Caco-2 (cell line): Measurements from ENCODE around the gene FBXO30. TPM values are rescaled to one million over a fixed set of nuclear protein-coding genes. Genes with fewer than 3 reads are reported as not detected.

Source experiments
- BruUV-seq: library from RNA; stranded (reverse); fragments of 400-500 nt; replicated peaks from 2 replicates; lab custom pipeline; 2021; lab: Mats Ljungman, UMichigan
- CTCF ChIA-PET: fragments of 300-600 bp; sonication (Branson Sonifier 250); formaldehyde crosslinking; loops from one replicate; lab custom pipeline; 2022; ENCODE audit warnings: antibody characterized with exemption; lab: Charles Lee
- POLR2A ChIA-PET: fragments of 300-600 bp; sonication (Branson Sonifier 250); formaldehyde crosslinking; loops from one replicate; lab custom pipeline; 2022; ENCODE audit warnings: antibody characterized with exemption; lab: Charles Lee
- DNase-seq, 2 experiments: peaks; one replicate each; pipeline versions ENCODE4 v3.0.0 to v3.0.0-alpha.2; 2020 to 2022
- H3K27me3 ChIP-seq: replicated peaks from 2 replicates; pipeline ENCODE4 v1.6.0; 2011; ENCODE audit warnings: low read length; ENCODE audit not compliant: control insufficient read depth, insufficient read depth
- H3K36me3 ChIP-seq: 2 replicates; pipeline ENCODE4 v1.5.1; 2011; ENCODE audit warnings: low read length; ENCODE audit not compliant: control insufficient read depth, insufficient read depth
- H3K4me1 ChIP-seq: fragments of 250-450 bp; sonication (Bioruptor Pico); 2 replicates; pipeline ENCODE4 v1.5.1; 2020; ENCODE audit warnings: mild to moderate bottlenecking
- H3K4me3 ChIP-seq: 2 replicates; pipeline ENCODE4 v1.5.1; 2011; ENCODE audit warnings: low read depth, mild to moderate bottlenecking, control low read depth, low read length
- H3K9me3 ChIP-seq: fragments of 250-450 bp; sonication (Bioruptor Pico); 2 replicates; pipeline ENCODE4 v1.5.1; 2020; ENCODE audit warnings: mild to moderate bottlenecking, moderate library complexity
- H3K27ac Mint-ChIP-seq: one replicate; pipeline ENCODE4 v1.8.0; 2022; ENCODE audit warnings: mixed read lengths; ENCODE audit not compliant: unreplicated experiment
- H3K27me3 Mint-ChIP-seq: one replicate; pipeline ENCODE4 v1.8.0; 2022; ENCODE audit warnings: mixed read lengths; ENCODE audit not compliant: insufficient read depth, unreplicated experiment
- H3K36me3 Mint-ChIP-seq: one replicate; pipeline ENCODE4 v1.8.0; 2022; ENCODE audit warnings: mild to moderate bottlenecking, mixed read lengths; ENCODE audit not compliant: insufficient read depth, unreplicated experiment
- H3K4me1 Mint-ChIP-seq: one replicate; pipeline ENCODE4 v1.8.0; 2022; ENCODE audit warnings: low read depth, mixed read lengths; ENCODE audit not compliant: unreplicated experiment
- H3K4me3 Mint-ChIP-seq: one replicate; pipeline ENCODE4 v1.8.0; 2022; ENCODE audit warnings: mild to moderate bottlenecking, moderate library complexity, mixed read lengths; ENCODE audit not compliant: unreplicated experiment
- H3K9me3 Mint-ChIP-seq: one replicate; pipeline ENCODE4 v1.8.0; 2022; ENCODE audit warnings: mixed read lengths; ENCODE audit not compliant: unreplicated experiment
- CTCF ChIP-seq, 2 experiments: fragments of 200-600 bp in 1 of 2; IDR thresholded peaks; 1 replicate in 1 of 2; 2 replicates in 1 of 2; pipeline versions ENCODE4 v1.5.1 to v1.8.0; 2011 to 2022; ENCODE audit warnings: antibody characterized with exemption in 1 of 2, control low read depth in 1 of 2, inconsistent platforms in 1 of 2, low read depth in 1 of 2, low read length in 1 of 2, mild to moderate bottlenecking in 1 of 2, moderate library complexity in 1 of 2; ENCODE audit not compliant: insufficient read depth in 1 of 2, severe bottlenecking in 1 of 2, unreplicated experiment in 1 of 2
- intact Hi-C: fragments of 100-400 bp; cut with micrococcal nuclease; formaldehyde crosslinking; loops from one replicate; pipeline ENCODE4 v1.10.0; 2022; ENCODE audit not compliant: unreplicated experiment
- total RNA-seq: library from RNA; stranded (reverse); gene quantifications from 2 replicates; pipeline ENCODE4 v1.2.3, GENCODE V29; 2022

Gene FBXO30
- total RNA-seq, 1 experiment from 2014 or later, result 17.1 TPM

GRCh38 chr6:145842693-145843546, 28.3 kb upstream of the FBXO30 start:
- no peaks in the 10 kb centered on the region for H3K27me3 Mint-ChIP-seq
- H3K27ac Mint-ChIP-seq, result no peak overlapping the region
- no peak overlapping the region for H3K4me3 Mint-ChIP-seq
- peaks cover 6% of the 10 kb centered on the region for H3K4me1 Mint-ChIP-seq
- Histone ChIP-seq H3K4me3 (no peak overlapping the region), H3K9me3 (no peaks in the 10 kb centered on the region), H3K36me3 (no peaks in the 10 kb centered on the region), H3K27me3 (no peaks in the 10 kb centered on the region), H3K4me1 (peaks cover 11% of the 10 kb centered on the region; the same call in 1 of the 2 replicates)
- ChIA-PET CTCF (no interaction called here), POLR2A (no interaction called here)
- intact Hi-C loops, result no loop called here
- BruUV-seq, result no TSS peak
- TF ChIP-seq CTCF (IDR thresholded peaks at IDR 0.05; ENCODE audit: insufficient read depth in 1 of 2, low read depth in 1 of 2, low read length in 1 of 2, severe bottlenecking in 1 of 2, unreplicated experiment in 1 of 2), result no peak
- no peaks in the 10 kb centered on the region for H3K9me3 Mint-ChIP-seq
- H3K36me3 Mint-ChIP-seq, result no peaks in the 10 kb centered on the region
- no peak for DNase-seq

GRCh38 chr6:145841668-145842067, 27.1 kb upstream of the FBXO30 start:
- POLR2A ChIA-PET, result interaction anchor here (0.6 kb wide), 1 partner anchor 36 kb away, joined by 3 read pairs; no protein-coding TSS in a partner anchor

GRCh38 chr6:145839653-145840052, 25.1 kb upstream of the FBXO30 start:
- TF ChIP-seq CTCF (IDR thresholded peaks at IDR 0.05; ENCODE audit: insufficient read depth in 1 of 2, low read depth in 1 of 2, low read length in 1 of 2, severe bottlenecking in 1 of 2, unreplicated experiment in 1 of 2), result no peak
- no peaks in the 10 kb centered on the region for H3K27me3 Mint-ChIP-seq
- BruUV-seq, result no TSS peak
- Histone ChIP-seq H3K27me3 (no peaks in the 10 kb centered on the region), H3K4me3 (no peak overlapping the region), H3K36me3 (no peaks in the 10 kb centered on the region), H3K4me1 (peaks cover 7% of the 10 kb centered on the region; the same call in 1 of the 2 replicates), H3K9me3 (no peaks in the 10 kb centered on the region)
- H3K36me3 Mint-ChIP-seq, result no peaks in the 10 kb centered on the region
- H3K27ac Mint-ChIP-seq, result no peak overlapping the region
- intact Hi-C loops, result no loop called here
- H3K4me1 Mint-ChIP-seq, result peaks cover 6% of the 10 kb centered on the region
- H3K4me3 Mint-ChIP-seq, result no peak overlapping the region
- no peaks in the 10 kb centered on the region for H3K9me3 Mint-ChIP-seq
- POLR2A ChIA-PET, result no interaction called here
- CTCF ChIA-PET, result no interaction called here
- no peak for DNase-seq

More at GRCh38 chr6:145841668-145842067, 27.1 kb upstream of the FBXO30 start:
- H3K4me3 Mint-ChIP-seq, result no peak overlapping the region
- no peaks in the 10 kb centered on the region for H3K27me3 Mint-ChIP-seq
- no TSS peak for BruUV-seq
- H3K9me3 Mint-ChIP-seq, result no peaks in the 10 kb centered on the region
- peaks cover 6% of the 10 kb centered on the region for H3K4me1 Mint-ChIP-seq
- no peak overlapping the region for H3K4me3 ChIP-seq
- CTCF ChIA-PET, result no interaction called here
- no peaks in the 10 kb centered on the region for H3K27me3 ChIP-seq
- no peak overlapping the region for H3K27ac Mint-ChIP-seq
- no peaks in the 10 kb centered on the region for H3K9me3 ChIP-seq
- peaks cover 7% of the 10 kb centered on the region; the same call in 1 of the 2 replicates for H3K4me1 ChIP-seq
- no peak for TF ChIP-seq CTCF (IDR thresholded peaks at IDR 0.05; ENCODE audit: insufficient read depth in 1 of 2, low read depth in 1 of 2, low read length in 1 of 2, severe bottlenecking in 1 of 2, unreplicated experiment in 1 of 2)
- intact Hi-C loops, result no loop called here
- no peaks in the 10 kb centered on the region for H3K36me3 ChIP-seq
- no peaks in the 10 kb centered on the region for H3K36me3 Mint-ChIP-seq
- peak in 1 of 2 experiments; percentile 24 for DNase-seq
